NCI-H2029 (cell line): ENCODE results near the gene RBFOX2.
"Not testable (repeated sequence)": the region's sequence is repeated elsewhere in the genome, so short reads cannot be mapped to it uniquely, and the experiment has no call there.

ENCODE experiments used
- DNase-seq: peaks from one replicate; lab custom pipeline; 2025; lab: John Stamatoyannopoulos, UW

RBFOX2 gene

DNA sequence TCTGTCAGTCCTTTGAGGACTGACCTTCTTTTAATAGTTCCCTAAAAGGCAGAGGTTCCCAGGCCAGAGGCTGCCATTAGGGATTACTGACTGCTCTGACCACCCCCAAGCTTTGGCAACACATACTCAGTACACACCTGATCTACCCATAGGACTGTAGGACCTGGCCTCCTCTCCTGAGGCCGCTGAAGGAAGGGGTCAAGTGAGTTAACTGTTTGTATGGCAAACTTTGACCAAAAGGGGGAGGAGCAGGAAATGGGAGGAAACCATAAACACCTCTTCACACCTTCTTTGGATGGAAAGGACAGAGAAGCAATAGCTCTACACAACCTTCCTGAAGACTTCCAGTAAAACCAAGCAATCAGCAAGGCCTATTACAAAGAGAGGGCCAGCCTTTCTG lies 207.0 kb downstream of the RBFOX2 start:
- no peak for DNase-seq

DNA sequence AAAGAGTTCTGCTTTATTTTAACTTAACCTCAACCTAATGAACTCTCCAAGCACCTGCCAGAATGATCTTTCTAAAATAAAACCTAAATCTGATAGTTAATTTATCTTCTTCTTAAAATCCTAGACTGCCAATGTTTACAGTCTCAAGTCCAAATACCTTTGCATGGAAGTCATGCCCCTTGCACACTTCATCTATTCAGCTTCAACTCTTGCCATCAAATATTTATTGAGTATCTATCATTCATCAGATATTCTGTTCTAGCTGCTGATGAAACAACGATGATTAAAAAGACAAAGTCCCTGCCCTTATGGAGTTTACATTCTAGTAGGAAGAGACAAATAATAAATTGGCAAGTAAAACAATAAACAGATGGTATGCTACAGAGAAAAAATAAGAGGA lies 209.2 kb downstream of the RBFOX2 start:
- no peak for DNase-seq

DNA sequence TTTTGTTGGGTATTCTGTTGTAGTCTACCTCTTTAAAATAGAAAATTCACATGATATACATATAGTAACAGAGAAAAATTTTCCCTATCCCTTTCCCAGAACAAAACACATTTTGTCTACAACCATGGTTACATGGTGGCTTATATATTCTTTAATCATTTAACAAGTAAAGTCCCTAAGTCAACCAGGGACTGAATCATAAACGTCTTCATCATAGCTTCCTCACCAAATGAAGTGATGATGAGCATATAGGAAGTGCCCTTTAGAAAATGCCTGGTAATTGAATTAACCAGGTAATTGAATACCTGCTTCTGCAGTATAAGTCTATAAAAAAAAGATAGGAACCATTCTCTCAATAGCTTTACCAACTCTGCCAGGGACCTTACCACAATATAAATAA lies 209.7 kb downstream of the RBFOX2 start:
- DNase-seq, result no peak

- DNase-seq, result no peak
These were observed 216.0 kb downstream of the RBFOX2 start for GRCh38 chr22:35812600-35812999.

DNA sequence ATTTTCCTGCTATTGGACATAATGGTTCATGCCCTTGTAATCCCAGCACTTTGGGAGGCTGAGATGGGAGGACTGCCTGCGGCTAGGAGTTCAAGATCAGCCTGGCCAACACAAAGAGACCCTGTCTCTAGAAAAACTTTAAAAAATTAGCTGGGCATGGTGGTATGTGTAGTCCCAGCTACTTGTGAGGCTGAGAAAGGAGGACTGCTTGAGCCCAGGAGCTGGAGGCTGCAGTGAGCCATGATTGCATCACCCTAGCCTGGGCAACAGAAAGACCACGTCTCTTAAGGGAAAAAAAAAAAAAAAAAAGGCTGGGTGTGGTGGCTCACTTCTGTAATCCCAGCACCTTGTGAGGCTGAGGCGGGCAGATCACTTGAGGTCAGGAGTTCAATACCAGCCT lies 217.0 kb downstream of the RBFOX2 start:
- DNase-seq, result no peak

DNA sequence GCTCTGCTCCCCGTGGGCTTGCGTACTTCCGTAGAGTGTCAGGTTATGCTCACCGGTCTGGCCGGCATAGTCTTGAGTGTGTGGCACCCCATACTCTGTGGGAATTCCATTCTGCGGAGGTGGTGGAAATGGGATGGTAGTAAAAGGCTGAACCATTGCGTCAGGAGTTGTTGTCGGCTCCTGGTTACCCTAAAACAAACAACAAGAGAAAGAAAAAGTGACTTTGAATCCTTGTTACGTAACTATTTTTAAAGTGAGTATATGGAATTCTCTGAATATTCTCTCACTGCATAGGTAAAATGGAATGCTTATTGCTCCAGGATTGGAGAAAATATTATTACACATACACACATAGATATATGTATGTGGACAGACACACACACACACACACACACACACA lies 218.8 kb downstream of the RBFOX2 start:
- DNase-seq, result no peak

- DNase-seq, result no peak
These were observed 220.2 kb downstream of the RBFOX2 start for GRCh38 chr22:35808377-35808776.

DNA sequence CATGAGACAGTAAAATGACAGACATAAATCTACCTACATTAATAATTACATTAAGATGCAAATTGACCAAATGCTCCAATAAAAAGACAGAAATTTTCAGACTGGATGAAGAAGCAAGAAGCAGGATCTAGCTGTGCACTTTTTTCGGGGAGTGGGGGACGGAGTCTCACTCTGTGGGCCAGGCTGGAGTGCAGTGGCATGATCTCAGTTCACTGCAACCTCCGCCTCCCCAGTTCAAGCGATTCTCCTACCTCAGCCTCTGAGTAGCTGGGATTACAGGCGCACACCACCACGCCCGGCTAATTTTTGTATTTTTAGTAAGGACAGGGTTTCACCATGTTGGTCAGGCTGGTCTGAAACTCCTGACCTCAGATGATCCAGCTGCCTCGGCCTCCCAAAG lies 222.0 kb downstream of the RBFOX2 start:
- DNase-seq, result not testable (repeated sequence)

DNA sequence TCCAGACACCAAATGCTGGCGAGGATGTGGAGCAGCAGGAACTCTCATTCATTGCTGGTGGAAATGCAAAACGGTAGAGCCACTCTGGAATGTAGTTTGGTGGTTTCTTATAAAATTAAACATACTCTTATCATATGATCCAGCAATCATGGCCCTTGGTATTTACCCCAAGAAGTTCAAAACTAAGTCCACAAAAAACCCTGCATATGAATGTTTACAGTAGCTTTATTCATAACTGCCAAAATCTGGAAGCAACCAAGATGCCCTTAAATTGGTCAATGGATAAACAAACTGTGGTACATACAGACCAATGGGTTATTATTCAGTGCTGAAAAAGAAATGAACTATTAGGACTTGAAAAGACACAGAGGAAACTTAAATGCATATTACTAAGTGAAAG lies 223.2 kb downstream of the RBFOX2 start:
- no peak for DNase-seq

DNA sequence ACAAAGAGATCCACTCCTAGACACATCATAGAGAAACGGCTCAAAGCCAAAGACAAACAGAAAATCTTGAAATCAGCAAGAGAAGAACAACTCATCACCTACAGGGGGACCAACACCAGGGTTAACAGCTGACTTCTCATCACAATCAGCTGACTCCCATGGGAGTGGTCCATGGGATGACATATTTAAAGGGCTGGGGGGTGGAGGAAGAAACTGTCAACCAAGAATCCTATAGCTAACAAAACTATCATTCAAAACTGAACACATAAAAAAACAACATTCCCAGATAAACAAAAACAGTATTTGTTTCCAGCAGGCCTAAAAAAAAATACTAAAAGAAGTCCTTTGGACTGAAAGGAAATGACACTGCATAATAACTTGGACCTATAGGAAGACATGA lies 224.2 kb downstream of the RBFOX2 start:
- DNase-seq, result no peak

DNA sequence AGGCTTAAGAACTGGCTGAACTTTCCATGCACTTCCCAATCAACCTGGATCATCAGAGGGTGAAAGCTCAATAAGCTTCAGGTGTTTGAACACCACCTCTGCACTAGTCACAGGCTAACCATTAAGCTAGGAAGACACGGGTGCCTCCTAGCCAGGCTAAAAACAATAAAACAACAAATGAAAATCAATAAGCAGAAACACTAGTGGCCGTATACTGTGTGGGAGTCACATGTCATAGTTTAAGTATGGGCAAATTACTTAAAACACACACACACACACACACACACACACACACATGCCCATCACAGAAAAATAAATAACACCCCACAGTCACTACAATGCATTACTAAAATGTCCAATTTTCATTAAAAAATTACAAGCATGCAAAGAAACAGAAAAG lies 225.7 kb downstream of the RBFOX2 start:
- DNase-seq, result no peak

- DNase-seq, result not testable (repeated sequence)
These were observed 227.3 kb downstream of the RBFOX2 start for GRCh38 chr22:35801301-35801700.

DNA sequence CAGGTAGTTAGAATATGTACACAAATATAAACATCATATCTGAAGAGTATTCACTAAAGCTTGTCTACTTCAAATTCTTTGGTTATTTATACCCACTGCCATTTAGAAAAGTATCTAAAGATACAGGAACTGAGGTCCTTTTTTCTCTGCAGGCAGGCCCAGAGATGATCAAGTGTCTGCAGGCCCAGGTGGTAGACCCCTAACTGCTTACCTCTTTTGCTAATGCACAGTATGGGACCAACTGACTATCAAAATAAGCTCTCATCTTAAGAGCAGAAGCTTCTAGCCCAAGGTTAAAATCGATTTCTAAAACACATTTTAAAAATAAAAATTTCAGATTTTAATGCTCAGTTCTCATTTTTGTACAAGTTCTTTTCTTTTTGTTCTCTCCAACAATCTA lies 229.5 kb downstream of the RBFOX2 start:
- DNase-seq, result no peak

GRCh38 chr22:35797411-35797810 lies 231.2 kb downstream of the RBFOX2 start:
- DNase-seq, result no peak

GRCh38 chr22:35795476-35795875 lies 233.1 kb downstream of the RBFOX2 start:
- no peak for DNase-seq

DNA sequence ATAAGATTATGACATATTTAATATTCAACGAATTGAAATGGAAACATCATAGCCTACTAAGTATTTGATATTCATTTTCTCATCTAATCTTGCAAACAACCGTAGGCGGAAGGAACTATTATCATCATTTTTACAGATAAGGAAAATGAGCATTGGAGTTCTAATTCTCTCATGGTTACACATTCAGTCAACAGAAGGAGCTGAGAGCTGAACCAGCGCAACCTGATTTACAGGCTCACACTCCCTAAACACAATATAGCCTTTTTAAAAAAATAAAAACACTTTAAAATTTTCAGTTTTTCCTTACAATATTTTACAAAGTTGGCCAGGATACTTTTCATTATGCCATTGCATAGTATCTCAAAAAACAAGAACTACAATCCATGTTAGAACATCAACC lies 236.1 kb downstream of the RBFOX2 start:
- no peak for DNase-seq

- DNase-seq, result not testable (repeated sequence)
These were observed 236.8 kb downstream of the RBFOX2 start for GRCh38 chr22:35791788-35792187.

- no peak for DNase-seq
These were observed 243.3 kb downstream of the RBFOX2 start for GRCh38 chr22:35785181-35785923.

DNA sequence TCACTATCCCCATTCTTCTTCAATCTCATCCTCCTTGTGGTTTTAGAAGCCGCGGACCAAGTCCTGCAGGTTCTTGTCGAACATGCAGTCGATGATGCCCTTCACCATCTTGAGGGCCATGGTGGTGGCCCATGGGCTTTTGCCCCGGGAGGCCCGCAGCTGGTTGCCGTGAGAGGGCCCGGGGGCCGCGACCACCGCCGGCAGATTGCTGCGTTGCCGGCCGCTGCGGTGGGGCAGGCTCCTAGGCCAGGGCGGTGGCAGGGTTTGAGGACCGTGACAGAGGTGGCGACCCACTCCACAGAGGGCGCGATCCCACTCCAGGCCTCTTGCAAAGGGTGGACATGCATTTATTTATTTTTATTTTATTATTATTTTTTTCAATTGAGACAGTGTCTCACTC lies 244.0 kb downstream of the RBFOX2 start:
- no peak for DNase-seq

GRCh38 chr22:35783943-35784614 lies 244.5 kb downstream of the RBFOX2 start:
- no peak for DNase-seq

DNA sequence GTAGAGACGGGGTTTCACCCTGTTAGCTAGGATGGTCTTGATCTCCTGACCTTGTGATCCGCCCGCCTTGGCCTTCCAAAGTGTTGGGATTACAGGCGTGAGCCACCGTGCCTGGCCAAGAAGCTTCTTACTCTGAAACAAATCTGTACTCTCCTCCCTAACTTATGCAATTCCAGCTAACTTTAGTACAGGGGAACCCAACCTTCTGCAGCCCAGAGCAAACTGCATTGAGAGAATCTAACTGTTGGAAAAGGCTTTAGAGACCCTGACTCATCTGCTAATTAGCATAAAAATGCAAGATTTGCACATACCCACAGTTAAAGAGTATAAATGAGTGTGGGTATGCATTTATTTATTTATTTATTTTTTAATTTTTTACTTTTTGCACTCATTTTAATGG lies 246.1 kb downstream of the RBFOX2 start:
- no peak for DNase-seq

DNA sequence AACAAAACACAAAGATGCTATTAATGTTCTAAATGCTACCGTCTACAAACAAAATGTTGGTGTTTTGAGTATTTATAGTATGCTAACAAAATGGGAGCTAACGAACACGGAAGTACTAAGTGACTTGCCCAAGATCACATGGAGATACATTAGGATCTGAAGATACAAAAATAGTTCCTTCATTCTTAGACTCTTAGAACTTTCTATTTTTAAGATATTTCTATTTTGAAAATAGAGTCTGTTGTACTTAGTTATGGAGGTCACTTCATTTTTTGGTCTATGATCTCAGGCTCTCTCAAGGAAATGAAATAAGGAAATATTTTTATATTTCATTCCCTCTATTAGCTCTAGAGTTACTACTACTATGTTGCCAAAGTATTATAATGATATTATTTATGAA lies 246.7 kb downstream of the RBFOX2 start:
- no peak for DNase-seq

DNA sequence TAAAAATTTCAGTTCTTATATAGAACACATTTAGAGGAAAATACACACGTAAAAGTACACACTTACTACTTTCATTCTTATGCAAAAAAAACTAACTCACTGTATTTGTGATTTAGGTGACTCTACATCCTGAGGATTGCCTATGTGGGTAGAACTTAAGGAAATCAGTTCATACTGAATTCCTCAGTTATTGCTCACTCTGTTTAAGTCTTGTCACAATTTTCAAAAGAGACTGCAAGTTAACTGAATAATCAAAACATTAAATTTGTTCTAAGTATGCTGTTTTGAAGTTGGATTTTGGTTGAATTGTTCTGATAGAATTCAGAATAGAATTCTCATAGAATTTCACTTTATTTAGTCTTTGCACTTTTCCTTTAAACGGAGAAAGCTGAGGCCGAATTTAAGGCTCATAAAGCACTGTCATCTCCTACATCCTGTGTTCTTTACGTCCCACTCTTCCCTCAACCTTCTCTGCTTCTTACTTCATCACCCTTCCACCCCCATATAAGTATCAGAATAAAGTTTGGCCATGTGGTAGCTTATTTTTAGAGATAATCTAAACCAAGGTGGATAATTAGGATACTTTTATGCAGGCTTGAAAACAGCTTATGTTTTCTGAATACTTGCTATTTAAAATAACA lies 251.2 kb downstream of the RBFOX2 start:
- DNase-seq, result no peak
